ENCODE results near the gene ROCK2. TPM values are rescaled to one million over a fixed set of nuclear protein-coding genes. Genes with fewer than 3 reads are reported as not detected.

The ROCK2 gene
- total and polyA plus RNA-seq, 2 of the 8 experiments (the other 6 are each of a cell fraction or from before 2014, with no cell fraction given), result 2.7 to 29.0 TPM

- Histone ChIP-seq H3K4me3 (ENCODE audit: extremely low read depth in 1 of 4, insufficient read depth in 2 of 4, low read depth in 3 of 4, low read length in 4 of 4) (no peak overlapping the region), H2BK15ac (ENCODE audit: low read length) (no peak overlapping the region), H2AFZ (ENCODE audit: low read length) (no peak overlapping the region), H3K56ac (replicated peaks; ENCODE audit: insufficient read length, low read depth, low read length) (no peak overlapping the region), H4K8ac (ENCODE audit: extremely low read depth, insufficient read depth, low read length) (no peak overlapping the region), H3K4ac (replicated peaks; ENCODE audit: insufficient read length, low read depth, low read length) (no peak overlapping the region), H2BK20ac (ENCODE audit: low read length) (no peak overlapping the region), H4K20me1 (replicated peaks in 1 of 2; ENCODE audit: control insufficient read depth in 1 of 2, insufficient read depth in 2 of 2, low read length in 2 of 2) (peaks cover 0 to 2% of the 10 kb centered on the region in 2 experiments), H3K9ac (replicated peaks in 1 of 4; ENCODE audit: extremely low read depth in 1 of 4, low read depth in 3 of 4, low read length in 3 of 4) (no peak overlapping the region), H3K9me3 (ENCODE audit: insufficient read depth in 2 of 2, low read depth in 1 of 2, low read length in 1 of 2) (no peaks in the 10 kb centered on the region), H2BK12ac (ENCODE audit: low read depth, low read length) (no peak overlapping the region), H3K4me2 (ENCODE audit: insufficient read depth in 1 of 2, low read depth in 2 of 2, low read length in 2 of 2) (no peak overlapping the region), H2BK5ac (ENCODE audit: low read depth, low read length) (no peak overlapping the region), H3K23ac (ENCODE audit: insufficient read length) (no peak overlapping the region), H3K36me3 (ENCODE audit: control insufficient read depth in 2 of 4, insufficient read depth in 4 of 4, low read length in 3 of 4) (no peaks in the 10 kb centered on the region), H3K14ac (ENCODE audit: insufficient read length) (no peak overlapping the region), H4K5ac (ENCODE audit: insufficient read length, low read depth, low read length) (no peak overlapping the region), H3K79me2 (ENCODE audit: control insufficient read depth in 1 of 2, insufficient read depth in 2 of 2, low read length in 2 of 2) (no peaks in the 10 kb centered on the region), H3K27ac (ENCODE audit: low read depth, low read length) (no peak overlapping the region), H2BK120ac (replicated peaks; ENCODE audit: low read depth, low read length) (no peak overlapping the region), H3K79me1 (ENCODE audit: low read depth, low read length) (no peaks in the 10 kb centered on the region), H3K4me1 (replicated peaks in 1 of 4; ENCODE audit: control insufficient read depth in 3 of 4, insufficient read depth in 4 of 4, low read length in 3 of 4) (peaks cover 11 to 21% (median 12%) of the 10 kb centered on the region in 4 experiments), H2AK5ac (ENCODE audit: low read depth, low read length) (no peak overlapping the region), H3K18ac (ENCODE audit: extremely low read depth, low read length) (no peak overlapping the region), H4K91ac (replicated peaks; ENCODE audit: insufficient read length, low read length) (no peak overlapping the region), H3K23me2 (ENCODE audit: low read depth, low read length) (no peaks in the 10 kb centered on the region), H3K27me3 (replicated peaks in 1 of 4; ENCODE audit: control insufficient read depth in 3 of 4, extremely low read depth in 1 of 4, insufficient read depth in 3 of 4, low read length in 3 of 4) (no peaks in the 10 kb centered on the region)
- ChIA-PET CTCF (ENCODE audit: partially characterized antibody) (interaction anchor here (0.5 to 2.1 kb wide), 10 partner anchors 8 to 250 kb away, joined by 3 to 7 read pairs (median 4); no protein-coding TSS in a partner anchor), POLR2A (ENCODE audit: partially characterized antibody) (interaction anchor here (1.2 kb wide), 1 partner anchor 11 kb away, joined by 4 read pairs; no protein-coding TSS in a partner anchor)
- DNase-seq (ENCODE audit: low read depth in 1 of 2, low spot score in 2 of 2), result no peak
- WGBS, 2 experiments (ENCODE audit: extremely low coverage in 1 of 2, insufficient coverage in 1 of 2, insufficient read length in 1 of 2, insufficient replicate concordance in 2 of 2, low coverage in 1 of 2, low lambda C conversion rate in 2 of 2, missing lambda C conversion rate in 1 of 2), result 89% methylated on average over 2 of the region's 2 CpGs; no CpG with 5 or more reads in 1 of the 2 experiments
- FAIRE-seq, result no peak
- TF ChIP-seq HDAC2 (IDR thresholded peaks at IDR 0.05; ENCODE audit: borderline replicate concordance in 1 of 2, low read depth in 2 of 2, low read length in 2 of 2), result no peak
- no peak for TF ChIP-seq TAF1 (IDR thresholded peaks at IDR 0.05; ENCODE audit: low read depth, low read length)
- TF ChIP-seq HDAC6 (IDR thresholded peaks at IDR 0.05; ENCODE audit: low read depth, low read length), result no peak
- TF ChIP-seq KDM5A (IDR thresholded peaks at IDR 0.05; ENCODE audit: low read length), result no peak
- no peak for TF ChIP-seq POU5F1 (IDR thresholded peaks at IDR 0.05; ENCODE audit: low read depth, low read length)
- no peak for TF ChIP-seq JUN (IDR thresholded peaks at IDR 0.05; ENCODE audit: low read depth, low read length)
Measured at GRCh38 chr2:11385216-11385615, 40.8 kb upstream of the ROCK2 start.

Data from H1 (cell line).